Caco-2 (cell line): ENCODE measurements around the gene LRRC1. TPM values are rescaled to one million over a fixed set of nuclear protein-coding genes. Genes with fewer than 3 reads are reported as not detected.

Experiments used
- BruUV-seq: library from RNA; stranded (reverse); fragments of 400-500 nt; replicated peaks from 2 replicates; lab custom pipeline; 2021; lab: Mats Ljungman, UMichigan
- CTCF ChIA-PET: fragments of 300-600 bp; sonication (Branson Sonifier 250); formaldehyde crosslinking; loops from one replicate; lab custom pipeline; 2022; ENCODE audit warnings: antibody characterized with exemption; lab: Charles Lee
- POLR2A ChIA-PET: fragments of 300-600 bp; sonication (Branson Sonifier 250); formaldehyde crosslinking; loops from one replicate; lab custom pipeline; 2022; ENCODE audit warnings: antibody characterized with exemption; lab: Charles Lee
- DNase-seq, 2 experiments: peaks; one replicate each; pipeline versions ENCODE4 v3.0.0 to v3.0.0-alpha.2; 2020 to 2022
- H3K27me3 ChIP-seq: replicated peaks from 2 replicates; pipeline ENCODE4 v1.6.0; 2011; ENCODE audit warnings: low read length; ENCODE audit not compliant: control insufficient read depth, insufficient read depth
- H3K36me3 ChIP-seq: 2 replicates; pipeline ENCODE4 v1.5.1; 2011; ENCODE audit warnings: low read length; ENCODE audit not compliant: control insufficient read depth, insufficient read depth
- H3K4me1 ChIP-seq: fragments of 250-450 bp; sonication (Bioruptor Pico); 2 replicates; pipeline ENCODE4 v1.5.1; 2020; ENCODE audit warnings: mild to moderate bottlenecking
- H3K4me3 ChIP-seq: 2 replicates; pipeline ENCODE4 v1.5.1; 2011; ENCODE audit warnings: low read depth, mild to moderate bottlenecking, control low read depth, low read length
- H3K9me3 ChIP-seq: fragments of 250-450 bp; sonication (Bioruptor Pico); 2 replicates; pipeline ENCODE4 v1.5.1; 2020; ENCODE audit warnings: mild to moderate bottlenecking, moderate library complexity
- H3K27ac Mint-ChIP-seq: one replicate; pipeline ENCODE4 v1.8.0; 2022; ENCODE audit warnings: mixed read lengths; ENCODE audit not compliant: unreplicated experiment
- H3K27me3 Mint-ChIP-seq: one replicate; pipeline ENCODE4 v1.8.0; 2022; ENCODE audit warnings: mixed read lengths; ENCODE audit not compliant: insufficient read depth, unreplicated experiment
- H3K36me3 Mint-ChIP-seq: one replicate; pipeline ENCODE4 v1.8.0; 2022; ENCODE audit warnings: mild to moderate bottlenecking, mixed read lengths; ENCODE audit not compliant: insufficient read depth, unreplicated experiment
- H3K4me1 Mint-ChIP-seq: one replicate; pipeline ENCODE4 v1.8.0; 2022; ENCODE audit warnings: low read depth, mixed read lengths; ENCODE audit not compliant: unreplicated experiment
- H3K4me3 Mint-ChIP-seq: one replicate; pipeline ENCODE4 v1.8.0; 2022; ENCODE audit warnings: mild to moderate bottlenecking, moderate library complexity, mixed read lengths; ENCODE audit not compliant: unreplicated experiment
- H3K9me3 Mint-ChIP-seq: one replicate; pipeline ENCODE4 v1.8.0; 2022; ENCODE audit warnings: mixed read lengths; ENCODE audit not compliant: unreplicated experiment
- CTCF ChIP-seq, 2 experiments: fragments of 200-600 bp in 1 of 2; IDR thresholded peaks; 1 replicate in 1 of 2; 2 replicates in 1 of 2; pipeline versions ENCODE4 v1.5.1 to v1.8.0; 2011 to 2022; ENCODE audit warnings: antibody characterized with exemption in 1 of 2, control low read depth in 1 of 2, inconsistent platforms in 1 of 2, low read depth in 1 of 2, low read length in 1 of 2, mild to moderate bottlenecking in 1 of 2, moderate library complexity in 1 of 2; ENCODE audit not compliant: insufficient read depth in 1 of 2, severe bottlenecking in 1 of 2, unreplicated experiment in 1 of 2
- intact Hi-C: fragments of 100-400 bp; cut with micrococcal nuclease; formaldehyde crosslinking; loops from one replicate; pipeline ENCODE4 v1.10.0; 2022; ENCODE audit not compliant: unreplicated experiment
- total RNA-seq: library from RNA; stranded (reverse); gene quantifications from 2 replicates; pipeline ENCODE4 v1.2.3, GENCODE V29; 2022

Gene LRRC1
- total RNA-seq, 1 experiment from 2014 or later: 60.8 TPM

GRCh38 chr6:53752856-53753255 lies 41.9 kb upstream of the LRRC1 start:
- H3K27ac Mint-ChIP-seq: no peak overlapping the region
- Histone ChIP-seq H3K27me3 (no peaks in the 10 kb centered on the region), H3K9me3 (no peaks in the 10 kb centered on the region), H3K4me1 (peaks cover 9% of the 10 kb centered on the region; the same call in 1 of the 2 replicates), H3K36me3 (no peaks in the 10 kb centered on the region), H3K4me3 (no peak overlapping the region)
- no peaks in the 10 kb centered on the region for H3K9me3 Mint-ChIP-seq
- ChIA-PET POLR2A (interaction anchor here (1.4 kb wide), 1 partner anchor 42 kb away, joined by 3 read pairs; the partner anchor contains the start of gene LRRC1), CTCF (no interaction called here)
- TF ChIP-seq CTCF (IDR thresholded peaks at IDR 0.05; ENCODE audit: insufficient read depth in 1 of 2, low read depth in 1 of 2, low read length in 1 of 2, severe bottlenecking in 1 of 2, unreplicated experiment in 1 of 2): no peak
- H3K27me3 Mint-ChIP-seq: no peaks in the 10 kb centered on the region
- no peak for DNase-seq
- peaks cover 17% of the 10 kb centered on the region for H3K4me1 Mint-ChIP-seq
- no TSS peak for BruUV-seq
- no peak overlapping the region for H3K4me3 Mint-ChIP-seq
- no peaks in the 10 kb centered on the region for H3K36me3 Mint-ChIP-seq
- intact Hi-C loops: no loop called here

GRCh38 chr6:53754330-53754729 lies 40.5 kb upstream of the LRRC1 start:
- Histone ChIP-seq H3K36me3 (no peaks in the 10 kb centered on the region), H3K4me1 (0 out of 2 replicates have a peak, but pooled peaks cover 5% of the 10 kb centered on the region), H3K4me3 (no peak overlapping the region), H3K9me3 (no peaks in the 10 kb centered on the region), H3K27me3 (no peaks in the 10 kb centered on the region)
- no peaks in the 10 kb centered on the region for H3K9me3 Mint-ChIP-seq
- DNase-seq: no peak
- TF ChIP-seq CTCF (IDR thresholded peaks at IDR 0.05; ENCODE audit: insufficient read depth in 1 of 2, low read depth in 1 of 2, low read length in 1 of 2, severe bottlenecking in 1 of 2, unreplicated experiment in 1 of 2): no peak
- no TSS peak for BruUV-seq
- no peak overlapping the region for H3K4me3 Mint-ChIP-seq
- H3K36me3 Mint-ChIP-seq: no peaks in the 10 kb centered on the region
- no peak overlapping the region for H3K27ac Mint-ChIP-seq
- H3K27me3 Mint-ChIP-seq: no peaks in the 10 kb centered on the region
- intact Hi-C loops: no loop called here
- ChIA-PET POLR2A (no interaction called here), CTCF (no interaction called here)
- peaks cover 8% of the 10 kb centered on the region for H3K4me1 Mint-ChIP-seq

GRCh38 chr6:53756396-53756795 lies 38.4 kb upstream of the LRRC1 start:
- BruUV-seq: no TSS peak
- Mint-ChIP-seq H3K9me3 (no peaks in the 10 kb centered on the region), H3K4me1 (no peaks in the 10 kb centered on the region), H3K27ac (no peak overlapping the region), H3K27me3 (no peaks in the 10 kb centered on the region), H3K36me3 (no peaks in the 10 kb centered on the region), H3K4me3 (no peak overlapping the region)
- no peak overlapping the region for H3K4me3 ChIP-seq
- DNase-seq: no peak
- CTCF ChIA-PET: no interaction called here
- no peak for TF ChIP-seq CTCF (IDR thresholded peaks at IDR 0.05; ENCODE audit: insufficient read depth in 1 of 2, low read depth in 1 of 2, low read length in 1 of 2, severe bottlenecking in 1 of 2, unreplicated experiment in 1 of 2)
- intact Hi-C loops: no loop called here
- H3K4me1 ChIP-seq: 0 out of 2 replicates have a peak, but pooled peaks cover 5% of the 10 kb centered on the region
- no peaks in the 10 kb centered on the region for H3K27me3 ChIP-seq
- POLR2A ChIA-PET: no interaction called here
- H3K36me3 ChIP-seq: no peaks in the 10 kb centered on the region
- no peaks in the 10 kb centered on the region for H3K9me3 ChIP-seq
